WI38 (cell line): ENCODE data around the gene TMEM61.

Experiments used
- H3K4me3 ChIP-seq: 2 replicates; pipeline ENCODE4 v1.5.1; 2011; ENCODE audit warnings: low read depth, mild to moderate bottlenecking, control low read depth, low read length
- TF ChIP-seq, protein P1 (sequence below): IDR thresholded peaks from 2 replicates; pipeline ENCODE4 v1.5.1; 2012; ENCODE audit warnings: low read depth, mild to moderate bottlenecking, control low read depth, low read length

The TMEM61 gene

GRCh38 chr1:54987427-54987826, 7.0 kb downstream of the TMEM61 start:
- TF ChIP-seq, protein P1, sequence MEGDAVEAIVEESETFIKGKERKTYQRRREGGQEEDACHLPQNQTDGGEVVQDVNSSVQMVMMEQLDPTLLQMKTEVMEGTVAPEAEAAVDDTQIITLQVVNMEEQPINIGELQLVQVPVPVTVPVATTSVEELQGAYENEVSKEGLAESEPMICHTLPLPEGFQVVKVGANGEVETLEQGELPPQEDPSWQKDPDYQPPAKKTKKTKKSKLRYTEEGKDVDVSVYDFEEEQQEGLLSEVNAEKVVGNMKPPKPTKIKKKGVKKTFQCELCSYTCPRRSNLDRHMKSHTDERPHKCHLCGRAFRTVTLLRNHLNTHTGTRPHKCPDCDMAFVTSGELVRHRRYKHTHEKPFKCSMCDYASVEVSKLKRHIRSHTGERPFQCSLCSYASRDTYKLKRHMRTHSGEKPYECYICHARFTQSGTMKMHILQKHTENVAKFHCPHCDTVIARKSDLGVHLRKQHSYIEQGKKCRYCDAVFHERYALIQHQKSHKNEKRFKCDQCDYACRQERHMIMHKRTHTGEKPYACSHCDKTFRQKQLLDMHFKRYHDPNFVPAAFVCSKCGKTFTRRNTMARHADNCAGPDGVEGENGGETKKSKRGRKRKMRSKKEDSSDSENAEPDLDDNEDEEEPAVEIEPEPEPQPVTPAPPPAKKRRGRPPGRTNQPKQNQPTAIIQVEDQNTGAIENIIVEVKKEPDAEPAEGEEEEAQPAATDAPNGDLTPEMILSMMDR, result no peak
- no peak overlapping the region for H3K4me3 ChIP-seq

DNA sequence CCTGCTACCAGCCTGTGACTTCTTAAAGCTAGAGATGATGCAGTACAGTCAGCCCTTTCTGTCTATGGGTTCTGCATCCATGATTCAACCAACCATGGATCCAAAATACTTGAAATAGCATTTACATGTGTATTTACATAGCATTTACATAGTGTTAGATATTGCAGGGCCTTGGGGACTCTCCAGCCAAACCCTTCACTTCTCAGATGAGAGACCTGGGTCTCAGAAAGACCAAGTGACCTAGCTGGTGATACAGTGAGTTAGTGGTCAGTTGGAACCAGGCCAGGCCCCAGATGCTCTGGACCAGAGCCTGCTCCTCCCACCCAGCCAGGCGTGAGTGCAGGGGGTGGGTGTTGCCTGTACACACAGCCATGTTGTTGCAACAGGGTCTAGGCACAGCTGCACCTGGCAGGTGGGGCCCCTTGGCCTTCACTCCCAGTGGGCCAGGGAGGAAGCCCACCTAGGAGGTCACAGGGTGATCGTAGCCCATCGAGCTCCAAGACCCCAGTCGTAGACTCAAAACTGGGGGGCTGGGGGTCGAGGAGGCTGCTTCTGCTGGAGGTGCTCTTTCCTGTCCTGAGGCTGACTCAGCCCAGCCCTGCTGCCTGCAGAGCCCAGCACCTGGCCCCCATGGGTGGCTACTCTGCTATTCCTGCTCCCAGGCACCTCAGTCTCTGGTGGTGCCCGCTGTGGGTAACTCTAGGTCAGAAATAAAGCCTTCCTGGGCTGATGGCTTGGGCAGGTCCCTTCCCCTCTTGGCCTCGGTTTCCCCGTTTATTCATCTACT, 7.7 kb downstream of the TMEM61 start:
- no peak overlapping the region for H3K4me3 ChIP-seq
- TF ChIP-seq, protein P1, result no peak

DNA sequence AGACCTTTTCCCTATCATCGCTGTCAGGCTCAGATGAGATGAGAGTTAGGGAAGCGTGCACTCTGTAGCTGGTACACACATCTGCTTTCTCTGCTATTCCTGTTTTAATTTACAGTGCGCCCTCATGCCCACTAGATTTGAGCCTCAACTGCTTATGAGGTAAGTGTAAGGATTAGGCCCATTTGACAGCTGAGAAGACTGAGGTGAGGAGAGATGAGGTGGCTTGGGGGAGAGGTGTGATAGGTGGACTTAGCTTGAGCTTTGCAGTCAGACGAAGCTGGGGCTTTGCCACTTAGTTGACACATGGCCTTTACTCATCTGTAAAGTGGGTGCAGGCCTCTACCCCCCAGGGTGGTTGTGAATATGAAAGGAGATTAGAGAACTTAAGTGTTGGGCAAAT, 8.5 kb downstream of the TMEM61 start:
- TF ChIP-seq, protein P1, result no peak

GRCh38 chr1:54989473-54989872, 9.0 kb downstream of the TMEM61 start:
- TF ChIP-seq, protein P1, result no peak
- no peak overlapping the region for H3K4me3 ChIP-seq

More for the DNA sequence above, 8.5 kb downstream of the TMEM61 start:
- H3K4me3 ChIP-seq, result no peak overlapping the region

DNA sequence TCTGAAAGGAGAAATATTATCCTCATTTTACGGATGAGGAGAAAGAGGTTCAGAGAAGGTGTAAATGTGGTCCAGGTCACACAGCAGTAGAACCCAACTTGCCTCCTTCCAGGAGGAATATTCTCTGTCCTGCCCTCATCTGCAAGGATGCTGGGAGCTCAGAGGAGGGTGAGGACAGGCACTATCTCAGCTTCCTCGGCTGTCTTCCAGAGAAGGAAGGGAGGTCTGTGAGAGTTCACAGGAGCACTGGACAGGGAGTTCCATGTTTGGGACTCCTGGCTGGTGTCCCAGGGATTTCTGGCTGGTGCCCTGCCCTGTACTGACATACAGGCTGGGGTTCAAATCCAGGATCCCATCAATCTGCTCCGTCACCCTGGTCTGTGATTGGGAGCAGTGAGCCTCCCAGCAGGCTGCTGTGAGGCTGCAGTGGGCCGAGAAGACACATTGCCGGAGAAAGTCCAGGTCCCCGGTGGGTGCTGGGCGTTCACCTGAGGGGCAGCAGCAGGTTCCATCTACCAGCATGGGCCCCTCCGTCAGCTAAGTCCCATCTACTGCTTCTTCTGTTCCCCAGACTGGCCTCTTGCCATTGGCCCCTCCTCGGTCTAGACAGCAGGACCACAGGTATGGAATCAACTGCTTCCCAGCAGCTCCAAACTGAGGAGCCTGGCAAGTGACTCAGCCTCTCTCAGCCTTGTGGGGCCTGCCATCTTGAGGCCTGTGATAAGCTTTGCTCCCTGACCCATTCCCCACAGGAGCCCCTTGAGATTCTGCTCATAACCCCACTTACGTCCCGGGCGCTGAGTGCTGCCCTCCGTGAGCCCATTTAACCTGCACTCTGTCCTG, 9.8 kb downstream of the TMEM61 start:
- TF ChIP-seq, protein P1, result no peak
- no peak overlapping the region for H3K4me3 ChIP-seq

DNA sequence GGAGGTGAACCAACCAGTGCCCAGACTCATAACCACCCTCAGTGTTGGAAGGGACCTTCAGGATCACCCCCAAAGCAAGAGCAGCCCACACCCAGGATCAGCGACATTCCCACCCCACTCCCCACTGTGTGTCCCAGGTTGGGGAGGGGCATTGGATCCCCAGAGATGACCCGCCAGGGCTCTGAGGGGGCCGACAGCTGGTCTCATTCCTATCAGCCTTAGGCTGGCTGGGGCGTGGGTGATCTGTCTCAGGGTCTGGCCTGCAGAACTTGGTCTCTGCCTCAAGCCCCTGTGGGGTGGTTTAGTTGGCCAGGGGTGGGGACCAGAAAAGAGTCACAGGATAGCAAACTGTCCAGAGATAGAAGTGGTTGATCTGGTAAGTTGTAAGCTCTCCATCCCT, 10.5 kb downstream of the TMEM61 start:
- TF ChIP-seq, protein P1, result no peak
- H3K4me3 ChIP-seq, result no peak overlapping the region

GRCh38 chr1:54991939-54992338, 11.5 kb downstream of the TMEM61 start:
- TF ChIP-seq, protein P1, result no peak
- no peak overlapping the region for H3K4me3 ChIP-seq
